Measurements from ENCODE around the gene CPLX1.

Gene CPLX1

GRCh38 chr4:825971-826330, at the start of gene CPLX1:
Gene CPLX1 (minus strand): TSS chr4:826129. CDS start chr4:824522, 1,607 bp downstream.
- no peak for DNase-seq

- DNase-seq, result no peak
These were observed 49.3 kb upstream of the CPLX1 start for GRCh38 chr4:874971-875817.

GRCh38 chr4:874056-874455, 48.1 kb upstream of the CPLX1 start:
- no peak for DNase-seq

GRCh38 chr4:872241-872981, 46.5 kb upstream of the CPLX1 start:
- no peak for DNase-seq

GRCh38 chr4:871484-871883, 45.6 kb upstream of the CPLX1 start:
- no peak for DNase-seq

GRCh38 chr4:870951-871350, 45.0 kb upstream of the CPLX1 start:
- DNase-seq, result no peak

GRCh38 chr4:869776-870175, 43.8 kb upstream of the CPLX1 start:
- no peak for DNase-seq

- no peak for DNase-seq
These were observed 42.5 kb upstream of the CPLX1 start for GRCh38 chr4:868421-868820.

GRCh38 chr4:867526-868250, 41.8 kb upstream of the CPLX1 start:
- no peak for DNase-seq

- DNase-seq, result no peak
These were observed 40.9 kb upstream of the CPLX1 start for GRCh38 chr4:866761-867390.

GRCh38 chr4:866068-866760, 40.3 kb upstream of the CPLX1 start:
- no peak for DNase-seq

- DNase-seq, result no peak
These were observed 39.6 kb upstream of the CPLX1 start for GRCh38 chr4:865572-865971.

- no peak for DNase-seq
These were observed 39.2 kb upstream of the CPLX1 start for GRCh38 chr4:865121-865465.

- no peak for DNase-seq
These were observed 38.7 kb upstream of the CPLX1 start for GRCh38 chr4:864456-865120.

GRCh38 chr4:860561-860960, 34.6 kb upstream of the CPLX1 start:
- no peak for DNase-seq

GRCh38 chr4:859496-859895, 33.6 kb upstream of the CPLX1 start:
- no peak for DNase-seq

GRCh38 chr4:858831-859451, 33.0 kb upstream of the CPLX1 start:
- DNase-seq, result no peak

GRCh38 chr4:858041-858481, 32.1 kb upstream of the CPLX1 start:
- DNase-seq, result no peak

GRCh38 chr4:857461-857860, 31.5 kb upstream of the CPLX1 start:
- no peak for DNase-seq

GRCh38 chr4:856225-856901, 30.4 kb upstream of the CPLX1 start:
- DNase-seq, result no peak

- no peak for DNase-seq
These were observed 29.9 kb upstream of the CPLX1 start for GRCh38 chr4:855880-856224.
